Myocyte (in vitro differentiated cells): ENCODE data around the gene CLOCK. TPM values are rescaled to one million over a fixed set of nuclear protein-coding genes. Genes with fewer than 3 reads are reported as not detected.

ENCODE experiments used
- DNase-seq: peaks from one replicate; pipeline ENCODE4 v3.0.0-alpha.2; 2012; ENCODE audit warnings: low read depth
- total RNA-seq: library from RNA; depleted of rRNA; stranded (reverse); fragments of >200 nt; gene quantifications from 2 replicates; pipeline ENCODE4 v1.2.3, GENCODE V29; 2014

Gene CLOCK
- total RNA-seq, 1 donor from 2014 or later = 51.3 TPM

GRCh38 chr4:55488716-55489115 is 58.0 kb downstream of the CLOCK start:
- DNase-seq = no peak

- peak; percentile 11 for DNase-seq
Observed at GRCh38 chr4:55485821-55486220, 60.9 kb downstream of the CLOCK start.

- no peak for DNase-seq
Observed at GRCh38 chr4:55483315-55483714, 63.4 kb downstream of the CLOCK start.

- peak; percentile 6 for DNase-seq
Observed at GRCh38 chr4:55475394-55476243, 71.1 kb downstream of the CLOCK start.

GRCh38 chr4:55469979-55470378 is 76.7 kb downstream of the CLOCK start:
- DNase-seq = no peak

GRCh38 chr4:55468724-55469123 is 78.0 kb downstream of the CLOCK start:
- peak; percentile 9 for DNase-seq

- no peak for DNase-seq
Observed at GRCh38 chr4:55466001-55466400, 80.7 kb downstream of the CLOCK start.

GRCh38 chr4:55458611-55459010 is 88.1 kb downstream of the CLOCK start:
- no peak for DNase-seq

GRCh38 chr4:55458164-55458563 is 88.5 kb downstream of the CLOCK start:
- peak; percentile 59 for DNase-seq

GRCh38 chr4:55450566-55450965 is 96.1 kb downstream of the CLOCK start:
- no peak for DNase-seq

GRCh38 chr4:55447831-55448230 is 98.9 kb downstream of the CLOCK start:
- DNase-seq = peak; percentile 49

- no peak for DNase-seq
Observed at GRCh38 chr4:55447108-55447708, 99.5 kb downstream of the CLOCK start.

GRCh38 chr4:55446578-55446922 is 100.2 kb downstream of the CLOCK start:
- no peak for DNase-seq

- peak; percentile 36 for DNase-seq
Observed at GRCh38 chr4:55445921-55446577, 100.7 kb downstream of the CLOCK start.

GRCh38 chr4:55444827-55445226 is 101.9 kb downstream of the CLOCK start:
- peak; percentile 26 for DNase-seq

GRCh38 chr4:55442541-55442940 is 104.2 kb downstream of the CLOCK start:
- DNase-seq = no peak

GRCh38 chr4:55440786-55441185 is 105.9 kb downstream of the CLOCK start:
- no peak for DNase-seq

GRCh38 chr4:55439023-55439422 is 107.7 kb downstream of the CLOCK start:
- DNase-seq = no peak

- DNase-seq = no peak
Observed at GRCh38 chr4:55438314-55438713, 108.4 kb downstream of the CLOCK start.

GRCh38 chr4:55437823-55438222 is 108.9 kb downstream of the CLOCK start:
- DNase-seq = no peak

- DNase-seq = no peak
Observed at GRCh38 chr4:55437356-55437796, 109.3 kb downstream of the CLOCK start.

- DNase-seq = no peak
Observed at GRCh38 chr4:55435141-55435841, 111.4 kb downstream of the CLOCK start.
